ENCODE measurements around the gene RASA1. TPM values are rescaled to one million over a fixed set of nuclear protein-coding genes. Genes with fewer than 3 reads are reported as not detected.

Gene RASA1
- polyA plus RNA-seq, 3 donors, result 2.1 to 20.1 (median 4.0) TPM

DNA sequence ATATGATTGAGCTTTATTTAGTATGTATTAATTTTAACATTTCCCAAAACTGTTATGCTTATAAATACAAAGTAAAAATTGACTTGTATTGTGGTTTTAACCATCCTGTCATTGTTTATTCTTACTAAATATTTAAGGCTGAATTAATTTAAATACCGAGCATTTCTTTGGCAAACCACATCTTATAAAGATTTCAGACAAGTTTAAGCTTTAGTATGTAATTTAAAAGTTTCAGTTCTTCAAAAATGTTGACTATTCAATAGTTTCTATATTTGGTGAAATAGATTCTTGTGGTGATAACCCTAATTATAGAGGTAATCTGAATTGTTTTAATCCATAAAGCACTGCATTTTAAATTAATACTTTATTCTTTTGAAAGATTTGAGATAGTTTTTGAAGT lies 79.6 kb downstream of the RASA1 start:
- WGBS (ENCODE audit: insufficient coverage), result no CpG with 5 or more reads among the region's 1 CpG
- H3K4me1 Mint-ChIP-seq, result no peaks in the 10 kb centered on the region
- H3K4me3 ChIP-seq (replicated peaks in 1 of 3; ENCODE audit: low read depth in 2 of 3, low read length in 3 of 3), result no peak overlapping the region
- H3K79me2 ChIP-seq (ENCODE audit: insufficient read depth, low read length), result no peaks in the 10 kb centered on the region
- no peak overlapping the region for H3K9ac ChIP-seq (ENCODE audit: insufficient read depth, low read length, poor library complexity, severe bottlenecking)
- intact Hi-C loops (cut with micrococcal nuclease), result no loop called here
- no peaks in the 10 kb centered on the region for H3K27me3 Mint-ChIP-seq (ENCODE audit: low read depth in 3 of 3)
- peaks cover 30 to 76% of the 10 kb centered on the region in 2 donors for H3K36me3 ChIP-seq (replicated peaks in 1 of 2; ENCODE audit: control insufficient read depth in 1 of 2, insufficient read depth in 2 of 2, low read length in 2 of 2)
- no peaks in the 10 kb centered on the region for H3K27me3 ChIP-seq (ENCODE audit: control insufficient read depth in 2 of 2, insufficient read depth in 2 of 2, low read length in 2 of 2)
- no peak overlapping the region for H3K4me2 ChIP-seq (replicated peaks; ENCODE audit: extremely low read depth, low read length, poor library complexity, severe bottlenecking)
- H3K9me3 ChIP-seq (replicated peaks in 1 of 2; ENCODE audit: control insufficient read depth in 1 of 2, insufficient read depth in 1 of 2, low read length in 2 of 2), result no peaks in the 10 kb centered on the region
- no peak overlapping the region for H3K4me3 Mint-ChIP-seq
- H4K20me1 ChIP-seq (ENCODE audit: insufficient read depth, low read length), result peaks cover 4% of the 10 kb centered on the region
- H3K36me3 Mint-ChIP-seq, result peaks cover 46 to 49% of the 10 kb centered on the region in 2 donors
- H3K9me3 Mint-ChIP-seq, result no peaks in the 10 kb centered on the region
- no peak overlapping the region for H3K27ac ChIP-seq (ENCODE audit: low read depth in 1 of 2, low read length in 2 of 2)
- no peak overlapping the region for H2AFZ ChIP-seq (ENCODE audit: insufficient read depth, low read depth, low read length, poor library complexity, severe bottlenecking)
- no peaks in the 10 kb centered on the region for H3K4me1 ChIP-seq (ENCODE audit: control insufficient read depth in 1 of 2, insufficient read depth in 2 of 2, low read length in 2 of 2)
- no peak overlapping the region for H3K27ac Mint-ChIP-seq
- DNase-seq, result no peak
- TF ChIP-seq, protein P1, sequence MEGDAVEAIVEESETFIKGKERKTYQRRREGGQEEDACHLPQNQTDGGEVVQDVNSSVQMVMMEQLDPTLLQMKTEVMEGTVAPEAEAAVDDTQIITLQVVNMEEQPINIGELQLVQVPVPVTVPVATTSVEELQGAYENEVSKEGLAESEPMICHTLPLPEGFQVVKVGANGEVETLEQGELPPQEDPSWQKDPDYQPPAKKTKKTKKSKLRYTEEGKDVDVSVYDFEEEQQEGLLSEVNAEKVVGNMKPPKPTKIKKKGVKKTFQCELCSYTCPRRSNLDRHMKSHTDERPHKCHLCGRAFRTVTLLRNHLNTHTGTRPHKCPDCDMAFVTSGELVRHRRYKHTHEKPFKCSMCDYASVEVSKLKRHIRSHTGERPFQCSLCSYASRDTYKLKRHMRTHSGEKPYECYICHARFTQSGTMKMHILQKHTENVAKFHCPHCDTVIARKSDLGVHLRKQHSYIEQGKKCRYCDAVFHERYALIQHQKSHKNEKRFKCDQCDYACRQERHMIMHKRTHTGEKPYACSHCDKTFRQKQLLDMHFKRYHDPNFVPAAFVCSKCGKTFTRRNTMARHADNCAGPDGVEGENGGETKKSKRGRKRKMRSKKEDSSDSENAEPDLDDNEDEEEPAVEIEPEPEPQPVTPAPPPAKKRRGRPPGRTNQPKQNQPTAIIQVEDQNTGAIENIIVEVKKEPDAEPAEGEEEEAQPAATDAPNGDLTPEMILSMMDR (IDR thresholded peaks at IDR 0.05), result no peak

DNA sequence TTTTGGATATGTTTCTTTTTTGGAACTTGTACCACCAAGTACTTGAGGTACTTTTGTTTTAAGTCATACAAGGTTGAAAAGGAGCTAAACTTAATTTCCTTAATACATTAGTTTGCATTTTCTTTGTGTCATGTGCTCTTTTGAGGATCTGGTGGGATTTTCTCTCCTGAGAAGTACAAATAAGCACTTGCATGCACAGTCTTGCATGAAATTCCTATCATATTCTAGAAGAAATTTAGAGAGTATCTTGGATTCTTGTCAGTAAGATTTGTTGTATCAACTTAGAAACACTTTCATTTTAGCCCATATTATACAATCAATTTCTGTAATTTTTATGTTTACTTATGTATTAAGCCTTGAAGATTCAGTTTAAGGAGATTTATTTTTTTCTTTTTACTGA lies 80.2 kb downstream of the RASA1 start:
- Mint-ChIP-seq H3K4me3 (no peak overlapping the region), H3K4me1 (no peaks in the 10 kb centered on the region), H3K36me3 (peaks cover 45 to 49% of the 10 kb centered on the region in 2 donors), H3K27me3 (ENCODE audit: low read depth in 3 of 3) (no peaks in the 10 kb centered on the region), H3K27ac (no peak overlapping the region), H3K9me3 (no peaks in the 10 kb centered on the region)
- no peaks in the 10 kb centered on the region for H3K79me2 ChIP-seq (ENCODE audit: insufficient read depth, low read length)
- DNase-seq, result no peak
- H3K9me3 ChIP-seq (replicated peaks in 1 of 2; ENCODE audit: control insufficient read depth in 1 of 2, insufficient read depth in 1 of 2, low read length in 2 of 2), result no peaks in the 10 kb centered on the region
- no peak overlapping the region for H3K27ac ChIP-seq (ENCODE audit: low read depth in 1 of 2, low read length in 2 of 2)
- no peaks in the 10 kb centered on the region for H3K4me1 ChIP-seq (ENCODE audit: control insufficient read depth in 1 of 2, insufficient read depth in 2 of 2, low read length in 2 of 2)
- peaks cover 25 to 70% of the 10 kb centered on the region in 2 donors for H3K36me3 ChIP-seq (replicated peaks in 1 of 2; ENCODE audit: control insufficient read depth in 1 of 2, insufficient read depth in 2 of 2, low read length in 2 of 2)
- intact Hi-C loops (cut with micrococcal nuclease), result no loop called here
- no peaks in the 10 kb centered on the region for H3K27me3 ChIP-seq (ENCODE audit: control insufficient read depth in 2 of 2, insufficient read depth in 2 of 2, low read length in 2 of 2)
- TF ChIP-seq, protein P1 (IDR thresholded peaks at IDR 0.05), result no peak
- H3K9ac ChIP-seq (ENCODE audit: insufficient read depth, low read length, poor library complexity, severe bottlenecking), result no peak overlapping the region
- H3K4me3 ChIP-seq (replicated peaks in 1 of 3; ENCODE audit: low read depth in 2 of 3, low read length in 3 of 3), result no peak overlapping the region
- no peak overlapping the region for H2AFZ ChIP-seq (ENCODE audit: insufficient read depth, low read depth, low read length, poor library complexity, severe bottlenecking)
- H4K20me1 ChIP-seq (ENCODE audit: insufficient read depth, low read length), result peaks cover 4% of the 10 kb centered on the region
- H3K4me2 ChIP-seq (replicated peaks; ENCODE audit: extremely low read depth, low read length, poor library complexity, severe bottlenecking), result no peak overlapping the region
